Measurements from ENCODE around the gene PRSS48. TPM values are rescaled to one million over a fixed set of nuclear protein-coding genes. Genes with fewer than 3 reads are reported as not detected.

The PRSS48 gene
- total and polyA plus RNA-seq, 10 of the 15 experiments (the other 5 are each of a cell fraction or from before 2014, with no cell fraction given): not detected

DNA sequence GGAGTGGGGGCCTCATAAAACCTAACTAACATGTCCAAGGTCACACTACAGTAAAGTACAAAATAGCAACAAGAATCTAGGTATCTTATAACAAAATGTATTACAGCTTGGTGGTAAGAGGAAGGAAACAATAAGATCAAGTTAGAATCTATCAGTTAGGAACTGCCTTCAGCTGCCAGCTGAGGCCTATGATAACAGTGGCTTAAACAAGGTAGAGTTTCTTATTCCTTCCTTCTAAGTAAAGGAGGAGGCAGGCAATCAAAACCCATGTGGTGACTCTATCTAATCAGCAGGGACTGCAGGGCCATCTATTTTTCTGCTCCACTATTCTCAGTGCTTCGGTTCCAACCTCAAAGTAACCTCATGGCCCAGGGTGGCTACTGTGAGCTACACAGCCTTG lies 37.5 kb downstream of the PRSS48 start:
- FAIRE-seq: no peak
- no peaks in the 10 kb centered on the region; a peak in 1 of 4 replicates for H3K27me3 ChIP-seq (replicated peaks in 1 of 2; ENCODE audit: control insufficient read depth in 2 of 2, insufficient read depth in 2 of 2, low read length in 1 of 2)
- ChIA-PET RAD21 (ENCODE audit: unreplicated experiment) (no interaction called here), CTCF (interaction anchor here (0.8 kb wide), 1 partner anchor 9 kb away, joined by 3 read pairs; no protein-coding TSS in a partner anchor), POLR2A (no interaction called here), SMC1A (ENCODE audit: uncharacterized antibody, unreplicated experiment) (no interaction called here)
- BruUV-seq (replicated peaks): no TSS peak
- no peaks in the 10 kb centered on the region for H3K4me1 ChIP-seq (ENCODE audit: control insufficient read depth, insufficient read depth, low read length)
- no peak for DNase-seq (ENCODE audit: low read depth, low spot score)
- no peaks in the 10 kb centered on the region for H3K9me3 ChIP-seq (replicated peaks; ENCODE audit: control insufficient read depth, insufficient read depth, low read length)
- H3K36me3 ChIP-seq (ENCODE audit: control insufficient read depth in 2 of 2, insufficient read depth in 2 of 2, low read length in 1 of 2): no peaks in the 10 kb centered on the region
- no peak overlapping the region for H2AFZ ChIP-seq (ENCODE audit: control insufficient read depth, low read depth, low read length)
- in situ Hi-C loops (cut with MboI) (no loop called here), intact Hi-C loops (cut with micrococcal nuclease; ENCODE audit: unreplicated experiment) (no loop called here)
- no peak overlapping the region for H3K9ac ChIP-seq (ENCODE audit: control insufficient read depth, insufficient read depth, low read length)
- no peak overlapping the region for H3K4me3 ChIP-seq
- no peak for ATAC-seq
- H3K27ac ChIP-seq (ENCODE audit: control insufficient read depth, insufficient read depth): no peak overlapping the region
- no peaks in the 10 kb centered on the region for H3K79me2 ChIP-seq (ENCODE audit: control insufficient read depth, insufficient read depth, low read length)
- whole genome bisulfite sequencing (ENCODE audit: insufficient coverage, insufficient replicate concordance, low lambda C conversion rate, missing lambda C conversion rate): 0% methylated on average over 1 of the region's 1 CpG
- TF ChIP-seq NFYB (IDR thresholded peaks at IDR 0.05; ENCODE audit: insufficient read depth, low read depth, low read length) (no peak), HDAC6 (IDR thresholded peaks at IDR 0.05; ENCODE audit: unreplicated experiment) (no peak), NFXL1 (IDR thresholded peaks at IDR 0.05; ENCODE audit: borderline replicate concordance) (no peak), CHD4 (IDR thresholded peaks at IDR 0.05) (no peak), TCF3 (IDR thresholded peaks at IDR 0.05; ENCODE audit: borderline replicate concordance, insufficient read depth, low read depth, low read length) (no peak)
- no peak overlapping the region for H3K4me2 ChIP-seq (ENCODE audit: control insufficient read depth, insufficient read depth)
- H4K20me1 ChIP-seq (ENCODE audit: control insufficient read depth, insufficient read depth): no peaks in the 10 kb centered on the region

DNA sequence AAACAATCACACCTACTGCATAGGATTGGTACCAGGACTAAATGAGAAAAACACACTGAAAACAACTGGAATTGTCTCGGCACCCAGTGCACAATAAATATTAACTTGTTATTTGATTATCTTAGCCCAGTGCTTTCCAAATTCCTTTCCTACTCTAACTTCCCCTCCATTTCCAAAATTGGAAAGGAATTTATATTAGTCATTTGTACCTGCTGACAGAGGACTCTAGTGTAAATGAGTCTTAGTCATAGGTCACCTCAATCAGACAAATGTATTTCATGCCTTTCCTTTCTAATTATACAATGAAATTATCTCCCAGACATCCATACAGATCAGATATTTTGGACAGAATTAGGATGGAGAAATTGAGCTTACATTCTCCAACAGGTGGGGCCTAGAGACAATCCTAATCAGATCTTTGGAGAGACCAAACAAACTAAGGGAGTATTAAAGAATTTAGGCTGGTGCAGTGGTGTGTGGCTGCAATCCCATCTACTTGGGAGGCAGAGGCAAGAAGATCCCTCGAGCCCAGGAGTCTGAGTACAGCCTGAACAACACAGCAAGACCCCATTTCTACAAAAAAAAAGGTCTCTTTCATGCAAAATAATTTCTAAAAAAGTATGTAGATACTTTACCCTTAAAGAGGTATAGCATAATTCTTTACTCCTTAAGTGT lies 38.4 kb downstream of the PRSS48 start:
- Histone ChIP-seq H4K20me1 (ENCODE audit: control insufficient read depth, insufficient read depth) (no peaks in the 10 kb centered on the region), H3K36me3 (ENCODE audit: control insufficient read depth in 2 of 2, insufficient read depth in 2 of 2, low read length in 1 of 2) (no peaks in the 10 kb centered on the region), H3K4me1 (ENCODE audit: control insufficient read depth, insufficient read depth, low read length) (no peaks in the 10 kb centered on the region), H3K27ac (ENCODE audit: control insufficient read depth, insufficient read depth) (no peak overlapping the region), H3K4me3 (no peak overlapping the region), H3K79me2 (ENCODE audit: control insufficient read depth, insufficient read depth, low read length) (no peaks in the 10 kb centered on the region), H2AFZ (ENCODE audit: control insufficient read depth, low read depth, low read length) (no peak overlapping the region), H3K4me2 (ENCODE audit: control insufficient read depth, insufficient read depth) (no peak overlapping the region), H3K9me3 (replicated peaks; ENCODE audit: control insufficient read depth, insufficient read depth, low read length) (no peaks in the 10 kb centered on the region), H3K9ac (ENCODE audit: control insufficient read depth, insufficient read depth, low read length) (no peak overlapping the region), H3K27me3 (replicated peaks in 1 of 2; ENCODE audit: control insufficient read depth in 2 of 2, insufficient read depth in 2 of 2, low read length in 1 of 2) (no peaks in the 10 kb centered on the region; a peak in 1 of 4 replicates)
- ATAC-seq (no peak), DNase-seq (ENCODE audit: low read depth, low spot score) (no peak), FAIRE-seq (no peak)
- intact Hi-C loops (cut with micrococcal nuclease; ENCODE audit: unreplicated experiment): no loop called here
- CTCF ChIA-PET: no interaction called here
- RAD21 ChIA-PET (ENCODE audit: unreplicated experiment): no interaction called here
- WGBS (ENCODE audit: insufficient coverage, insufficient replicate concordance, low lambda C conversion rate, missing lambda C conversion rate): 22% methylated on average over 2 of the region's 2 CpGs
- POLR2A ChIA-PET: no interaction called here
- SMC1A ChIA-PET (ENCODE audit: uncharacterized antibody, unreplicated experiment): no interaction called here
- in situ Hi-C loops (cut with MboI): no loop called here
- BruUV-seq (replicated peaks): no TSS peak
- TF ChIP-seq ATF7 (IDR thresholded peaks at IDR 0.05; ENCODE audit: low read depth) (no peak), ASH2L (IDR thresholded peaks at IDR 0.05; ENCODE audit: borderline replicate concordance, low read depth) (no peak), LARP7 (IDR thresholded peaks at IDR 0.05) (no peak), MEF2B (IDR thresholded peaks at IDR 0.05; ENCODE audit: partially characterized antibody, poor library complexity, severe bottlenecking) (no peak), SMAD1 (IDR thresholded peaks at IDR 0.05; ENCODE audit: low read depth, partially characterized antibody) (no peak), SUPT20H (IDR thresholded peaks at IDR 0.05; ENCODE audit: borderline replicate concordance, control insufficient read depth, low read depth, low read length) (no peak), TCF3 (IDR thresholded peaks at IDR 0.05; ENCODE audit: borderline replicate concordance, insufficient read depth, low read depth, low read length) (no peak)
- TF ChIP-seq, protein P1, sequence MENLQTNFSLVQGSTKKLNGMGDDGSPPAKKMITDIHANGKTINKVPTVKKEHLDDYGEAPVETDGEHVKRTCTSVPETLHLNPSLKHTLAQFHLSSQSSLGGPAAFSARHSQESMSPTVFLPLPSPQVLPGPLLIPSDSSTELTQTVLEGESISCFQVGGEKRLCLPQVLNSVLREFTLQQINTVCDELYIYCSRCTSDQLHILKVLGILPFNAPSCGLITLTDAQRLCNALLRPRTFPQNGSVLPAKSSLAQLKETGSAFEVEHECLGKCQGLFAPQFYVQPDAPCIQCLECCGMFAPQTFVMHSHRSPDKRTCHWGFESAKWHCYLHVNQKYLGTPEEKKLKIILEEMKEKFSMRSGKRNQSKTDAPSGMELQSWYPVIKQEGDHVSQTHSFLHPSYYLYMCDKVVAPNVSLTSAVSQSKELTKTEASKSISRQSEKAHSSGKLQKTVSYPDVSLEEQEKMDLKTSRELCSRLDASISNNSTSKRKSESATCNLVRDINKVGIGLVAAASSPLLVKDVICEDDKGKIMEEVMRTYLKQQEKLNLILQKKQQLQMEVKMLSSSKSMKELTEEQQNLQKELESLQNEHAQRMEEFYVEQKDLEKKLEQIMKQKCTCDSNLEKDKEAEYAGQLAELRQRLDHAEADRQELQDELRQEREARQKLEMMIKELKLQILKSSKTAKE (IDR thresholded peaks at IDR 0.05; ENCODE audit: low read depth, poor library complexity, severe bottlenecking): no peak

All from GM12878 (cell line).